ENCODE data around the gene MED19. TPM values are rescaled to one million over a fixed set of nuclear protein-coding genes. Genes with fewer than 3 reads are reported as not detected.
"Not testable (repeated sequence)": the region's sequence is repeated elsewhere in the genome, so short reads cannot be mapped to it uniquely, and the experiment has no call there.

MED19 gene
- total RNA-seq, 1 donor from 2014 or later = 13.1 TPM

GRCh38 chr11:57704932-57705331 lies 7.1 kb downstream of the MED19 start:
- no peak for DNase-seq

GRCh38 chr11:57703341-57703740 lies 8.7 kb downstream of the MED19 start:
- no peak for DNase-seq

- no peak for DNase-seq
Measured at GRCh38 chr11:57700425-57700824, 11.6 kb downstream of the MED19 start.

- no peak for DNase-seq
Measured at GRCh38 chr11:57699813-57700212, 12.2 kb downstream of the MED19 start.

GRCh38 chr11:57698843-57699365 lies 13.1 kb downstream of the MED19 start:
- DNase-seq = no peak

GRCh38 chr11:57690474-57690873 lies 21.5 kb downstream of the MED19 start:
- DNase-seq = not testable (repeated sequence)

GRCh38 chr11:57681168-57681567 lies 30.8 kb downstream of the MED19 start:
- DNase-seq = no peak

GRCh38 chr11:57680552-57680874 lies 31.5 kb downstream of the MED19 start:
- DNase-seq = peak; percentile 57

GRCh38 chr11:57679396-57679795 lies 32.6 kb downstream of the MED19 start:
- DNase-seq = no peak

GRCh38 chr11:57675176-57675941 lies 36.7 kb downstream of the MED19 start:
- DNase-seq = no peak

- DNase-seq = no peak
Measured at GRCh38 chr11:57674251-57674650, 37.8 kb downstream of the MED19 start.

- DNase-seq = peak; percentile 40
Measured at GRCh38 chr11:57668434-57668782, 43.6 kb downstream of the MED19 start.

GRCh38 chr11:57667736-57668433 lies 44.1 kb downstream of the MED19 start, which contains the start of gene ZDHHC5:
Gene ZDHHC5, plus strand, starts transcription at chr11:57668114. Its CDS starts 4,977 bp downstream, at chr11:57673091.
- DNase-seq = peak; percentile 100

- peak; percentile 99 for DNase-seq
Measured at GRCh38 chr11:57667117-57667735, 44.8 kb downstream of the MED19 start.

GRCh38 chr11:57663975-57664374 lies 48.0 kb downstream of the MED19 start:
- no peak for DNase-seq

GRCh38 chr11:57662893-57663292 lies 49.1 kb downstream of the MED19 start:
- DNase-seq = no peak

GRCh38 chr11:57659669-57660068 lies 52.3 kb downstream of the MED19 start:
- no peak for DNase-seq

- no peak for DNase-seq
Measured at GRCh38 chr11:57658023-57658361, 54.0 kb downstream of the MED19 start.

- peak; percentile 100 for DNase-seq
Measured at GRCh38 chr11:57657194-57658022, 54.6 kb downstream of the MED19 start, which contains the start of gene CLP1. Gene CLP1, plus strand, starts transcription at chr11:57657762. Its CDS starts 1,715 bp downstream, at chr11:57659477.

GRCh38 chr11:57656885-57657193 lies 55.2 kb downstream of the MED19 start:
- no peak for DNase-seq
